Stomach (tissue), 4 donors: ENCODE results near the gene TSFM.

Experiments used
- CTCF ChIP-seq, 7 experiments: fragments of 450-650 bp in 4 of 7; fragments of 200-600 bp in 3 of 7; sonication (generic) in 3 of 7; IDR thresholded peaks; one replicate each; pipeline ENCODE4 v1.5.1; 2016 to 2019; ENCODE audit warnings: antibody characterized with exemption in 7 of 7, control low read depth in 2 of 7, mild to moderate bottlenecking in 1 of 7
- EP300 ChIP-seq: sonication (generic); formaldehyde crosslinking; IDR thresholded peaks from one replicate; pipeline ENCODE4 v1.6.1; 2017; ENCODE audit warnings: antibody characterized with exemption

DNA sequence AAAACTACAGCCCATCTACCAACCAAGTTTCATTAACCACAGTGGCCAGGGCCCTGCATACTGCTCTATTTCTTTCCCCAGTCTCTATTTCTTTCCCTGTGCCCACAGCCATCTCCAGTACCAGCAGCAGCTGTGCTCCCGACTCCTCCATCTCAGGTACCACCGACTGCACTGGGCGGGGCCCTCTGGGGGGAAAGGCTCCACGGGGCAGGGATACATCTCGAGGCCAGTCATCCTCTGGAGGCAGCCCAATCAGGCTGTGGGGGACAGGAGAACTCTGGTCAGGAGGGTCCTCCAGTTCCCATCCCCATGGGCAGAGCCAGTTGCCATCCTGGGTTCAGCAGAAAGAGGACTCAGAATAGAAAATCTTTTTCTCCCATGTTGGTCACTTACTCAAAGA lies 33.5 kb upstream of the TSFM start:
- TF ChIP-seq CTCF (IDR thresholded peaks at IDR 0.05) (no peak), EP300 (no peak)
